ENCODE results near the gene HCFC1R1. TPM values are rescaled to one million over a fixed set of nuclear protein-coding genes. Genes with fewer than 3 reads are reported as not detected.

HCFC1R1 gene
- polyA plus RNA-seq, 1 donor from 2014 or later: 19.0 TPM

DNA sequence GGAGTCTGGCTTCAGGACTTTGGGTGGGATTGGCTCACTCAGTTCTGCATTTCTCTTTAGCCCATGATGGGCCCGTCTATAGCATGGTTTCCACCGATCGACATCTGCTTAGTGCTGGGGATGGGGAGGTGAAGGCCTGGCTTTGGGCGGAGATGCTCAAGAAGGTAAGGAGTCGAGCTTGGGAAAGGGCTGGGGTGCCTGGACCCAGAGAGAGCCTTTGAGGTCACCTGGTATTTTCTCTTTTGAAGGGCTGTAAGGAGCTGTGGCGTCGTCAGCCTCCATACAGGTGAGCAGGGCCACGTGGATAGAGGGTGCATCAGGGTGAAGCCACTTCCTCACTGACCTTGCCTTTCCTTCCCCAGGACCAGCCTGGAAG is 2.2 kb upstream of the HCFC1R1 start:
- Histone ChIP-seq H3K9me3 (ENCODE audit: low read length) (no peaks in the 10 kb centered on the region), H4K20me1 (ENCODE audit: insufficient read depth) (no peaks in the 10 kb centered on the region), H3K27me3 (ENCODE audit: insufficient read depth, low read depth, low read length) (peaks cover 7% of the 10 kb centered on the region), H3K79me2 (replicated peaks; ENCODE audit: insufficient read depth, low read length) (no peaks in the 10 kb centered on the region), H3F3A (ENCODE audit: insufficient read depth, low read length, poor library complexity, severe bottlenecking) (no peaks in the 10 kb centered on the region), H2AFZ (ENCODE audit: low read depth, low read length) (no peak overlapping the region), H3K4me3 (ENCODE audit: low read length) (no peak overlapping the region), H3K4me2 (ENCODE audit: low read length) (no peak overlapping the region), H3K36me3 (ENCODE audit: insufficient read depth, low read length) (no peaks in the 10 kb centered on the region), H3K27ac (ENCODE audit: low read length) (no peak overlapping the region), H3K9ac (ENCODE audit: low read length) (no peak overlapping the region), H3K9me2 (ENCODE audit: insufficient read depth, low read length) (no peaks in the 10 kb centered on the region)
- TF ChIP-seq MXI1 (conservative IDR thresholded peaks at IDR 0.05; ENCODE audit: poor library complexity, severe bottlenecking): no peak
- TF ChIP-seq POLR2AphosphoS5 (IDR thresholded peaks at IDR 0.05): no peak
- TF ChIP-seq SMC3 (conservative IDR thresholded peaks at IDR 0.05; ENCODE audit: poor library complexity): no peak
- TF ChIP-seq, protein P1, sequence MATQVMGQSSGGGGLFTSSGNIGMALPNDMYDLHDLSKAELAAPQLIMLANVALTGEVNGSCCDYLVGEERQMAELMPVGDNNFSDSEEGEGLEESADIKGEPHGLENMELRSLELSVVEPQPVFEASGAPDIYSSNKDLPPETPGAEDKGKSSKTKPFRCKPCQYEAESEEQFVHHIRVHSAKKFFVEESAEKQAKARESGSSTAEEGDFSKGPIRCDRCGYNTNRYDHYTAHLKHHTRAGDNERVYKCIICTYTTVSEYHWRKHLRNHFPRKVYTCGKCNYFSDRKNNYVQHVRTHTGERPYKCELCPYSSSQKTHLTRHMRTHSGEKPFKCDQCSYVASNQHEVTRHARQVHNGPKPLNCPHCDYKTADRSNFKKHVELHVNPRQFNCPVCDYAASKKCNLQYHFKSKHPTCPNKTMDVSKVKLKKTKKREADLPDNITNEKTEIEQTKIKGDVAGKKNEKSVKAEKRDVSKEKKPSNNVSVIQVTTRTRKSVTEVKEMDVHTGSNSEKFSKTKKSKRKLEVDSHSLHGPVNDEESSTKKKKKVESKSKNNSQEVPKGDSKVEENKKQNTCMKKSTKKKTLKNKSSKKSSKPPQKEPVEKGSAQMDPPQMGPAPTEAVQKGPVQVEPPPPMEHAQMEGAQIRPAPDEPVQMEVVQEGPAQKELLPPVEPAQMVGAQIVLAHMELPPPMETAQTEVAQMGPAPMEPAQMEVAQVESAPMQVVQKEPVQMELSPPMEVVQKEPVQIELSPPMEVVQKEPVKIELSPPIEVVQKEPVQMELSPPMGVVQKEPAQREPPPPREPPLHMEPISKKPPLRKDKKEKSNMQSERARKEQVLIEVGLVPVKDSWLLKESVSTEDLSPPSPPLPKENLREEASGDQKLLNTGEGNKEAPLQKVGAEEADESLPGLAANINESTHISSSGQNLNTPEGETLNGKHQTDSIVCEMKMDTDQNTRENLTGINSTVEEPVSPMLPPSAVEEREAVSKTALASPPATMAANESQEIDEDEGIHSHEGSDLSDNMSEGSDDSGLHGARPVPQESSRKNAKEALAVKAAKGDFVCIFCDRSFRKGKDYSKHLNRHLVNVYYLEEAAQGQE (IDR thresholded peaks at IDR 0.05; ENCODE audit: borderline replicate concordance): no peak
- TF ChIP-seq, protein P2, sequence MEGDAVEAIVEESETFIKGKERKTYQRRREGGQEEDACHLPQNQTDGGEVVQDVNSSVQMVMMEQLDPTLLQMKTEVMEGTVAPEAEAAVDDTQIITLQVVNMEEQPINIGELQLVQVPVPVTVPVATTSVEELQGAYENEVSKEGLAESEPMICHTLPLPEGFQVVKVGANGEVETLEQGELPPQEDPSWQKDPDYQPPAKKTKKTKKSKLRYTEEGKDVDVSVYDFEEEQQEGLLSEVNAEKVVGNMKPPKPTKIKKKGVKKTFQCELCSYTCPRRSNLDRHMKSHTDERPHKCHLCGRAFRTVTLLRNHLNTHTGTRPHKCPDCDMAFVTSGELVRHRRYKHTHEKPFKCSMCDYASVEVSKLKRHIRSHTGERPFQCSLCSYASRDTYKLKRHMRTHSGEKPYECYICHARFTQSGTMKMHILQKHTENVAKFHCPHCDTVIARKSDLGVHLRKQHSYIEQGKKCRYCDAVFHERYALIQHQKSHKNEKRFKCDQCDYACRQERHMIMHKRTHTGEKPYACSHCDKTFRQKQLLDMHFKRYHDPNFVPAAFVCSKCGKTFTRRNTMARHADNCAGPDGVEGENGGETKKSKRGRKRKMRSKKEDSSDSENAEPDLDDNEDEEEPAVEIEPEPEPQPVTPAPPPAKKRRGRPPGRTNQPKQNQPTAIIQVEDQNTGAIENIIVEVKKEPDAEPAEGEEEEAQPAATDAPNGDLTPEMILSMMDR (IDR thresholded peaks at IDR 0.05; ENCODE audit: poor library complexity, severe bottlenecking): no peak
- no peak for TF ChIP-seq TAF1 (IDR thresholded peaks at IDR 0.05; ENCODE audit: low read depth)
- no peak for TF ChIP-seq EZH2 (IDR thresholded peaks at IDR 0.05; ENCODE audit: borderline replicate concordance, insufficient read depth, low read length, poor library complexity, severe bottlenecking)
- no peak for TF ChIP-seq RAD21 (conservative IDR thresholded peaks at IDR 0.05)
- no peak for TF ChIP-seq EP300 (conservative IDR thresholded peaks at IDR 0.05; ENCODE audit: poor library complexity, severe bottlenecking)

DNA sequence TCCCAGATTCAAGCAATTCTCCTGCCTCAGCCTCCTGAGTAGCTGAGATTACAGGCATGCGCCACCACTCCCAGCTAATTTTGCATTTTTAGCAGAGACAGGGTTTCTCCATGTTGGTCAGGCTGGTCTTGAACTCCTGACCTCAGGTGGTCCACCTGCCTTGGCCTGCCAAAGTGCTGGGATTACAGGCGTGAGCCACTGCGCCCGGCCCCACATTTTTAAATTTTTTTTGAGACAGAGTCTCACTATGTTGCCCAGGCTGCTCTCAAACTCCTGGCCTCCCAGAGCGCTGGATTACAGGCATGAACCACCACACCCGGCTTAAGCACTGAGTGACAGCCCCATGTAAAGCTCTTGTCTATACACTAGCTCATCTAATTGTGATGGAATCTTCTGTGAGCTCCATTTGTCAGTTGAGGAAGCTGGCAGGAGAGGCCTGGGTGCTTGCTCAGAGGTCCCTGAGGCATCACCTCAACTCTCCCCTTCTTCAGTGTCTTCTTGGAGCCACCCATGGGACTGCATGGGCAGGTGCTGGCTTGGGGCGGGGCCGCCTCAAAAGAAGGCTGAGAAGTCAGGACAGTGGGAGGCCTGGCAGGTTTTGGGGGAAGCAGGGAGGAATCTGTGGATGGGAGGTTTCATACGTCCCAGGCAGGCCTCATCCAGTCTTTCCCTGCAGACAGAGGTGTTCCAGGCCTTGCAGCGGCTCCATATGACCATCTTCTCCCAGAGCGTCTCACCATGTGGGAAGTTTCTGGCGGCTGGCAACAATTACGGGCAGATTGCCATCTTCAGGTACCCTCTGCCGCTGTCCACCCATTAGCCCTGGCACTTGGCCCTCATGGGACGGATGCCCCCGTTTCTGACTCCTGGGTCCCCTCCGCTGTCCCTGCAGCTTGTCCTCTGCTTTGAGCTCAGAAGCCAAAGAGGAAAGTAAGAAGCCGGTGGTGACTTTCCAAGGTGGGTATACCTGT is 1.6 kb upstream of the HCFC1R1 start:
- Histone ChIP-seq H4K20me1 (ENCODE audit: insufficient read depth) (no peaks in the 10 kb centered on the region), H3K4me3 (ENCODE audit: low read length) (no peak overlapping the region), H3K9ac (ENCODE audit: low read length) (no peak overlapping the region), H2AFZ (ENCODE audit: low read depth, low read length) (no peak overlapping the region), H3K79me2 (replicated peaks; ENCODE audit: insufficient read depth, low read length) (no peaks in the 10 kb centered on the region), H3K4me2 (ENCODE audit: low read length) (no peak overlapping the region), H3K9me3 (ENCODE audit: low read length) (no peaks in the 10 kb centered on the region), H3K36me3 (ENCODE audit: insufficient read depth, low read length) (no peaks in the 10 kb centered on the region), H3F3A (ENCODE audit: insufficient read depth, low read length, poor library complexity, severe bottlenecking) (no peaks in the 10 kb centered on the region), H3K27me3 (ENCODE audit: insufficient read depth, low read depth, low read length) (peaks cover 13% of the 10 kb centered on the region), H3K27ac (ENCODE audit: low read length) (no peak overlapping the region), H3K9me2 (ENCODE audit: insufficient read depth, low read length) (no peaks in the 10 kb centered on the region)
- no peak for TF ChIP-seq RAD21 (conservative IDR thresholded peaks at IDR 0.05)
- no peak for TF ChIP-seq MXI1 (conservative IDR thresholded peaks at IDR 0.05; ENCODE audit: poor library complexity, severe bottlenecking)
- TF ChIP-seq, protein P1 (IDR thresholded peaks at IDR 0.05; ENCODE audit: borderline replicate concordance): no peak
- TF ChIP-seq SMC3 (conservative IDR thresholded peaks at IDR 0.05; ENCODE audit: poor library complexity): no peak
- TF ChIP-seq EZH2 (IDR thresholded peaks at IDR 0.05; ENCODE audit: borderline replicate concordance, insufficient read depth, low read length, poor library complexity, severe bottlenecking): no peak
- TF ChIP-seq TAF1 (IDR thresholded peaks at IDR 0.05; ENCODE audit: low read depth): no peak
- no peak for TF ChIP-seq EP300 (conservative IDR thresholded peaks at IDR 0.05; ENCODE audit: poor library complexity, severe bottlenecking)
- TF ChIP-seq, protein P2 (IDR thresholded peaks at IDR 0.05; ENCODE audit: poor library complexity, severe bottlenecking): no peak
- no peak for TF ChIP-seq POLR2AphosphoS5 (IDR thresholded peaks at IDR 0.05)
